Common myeloid progenitor, CD34-positive (primary cell): Measurements from ENCODE around the gene ZNF200.
"Not testable (repeated sequence)": the region's sequence is repeated elsewhere in the genome, so short reads cannot be mapped to it uniquely, and the experiment has no call there.

Source experiments
- CTCF ChIA-PET: fragments of 350-600 bp; sonication (Branson Sonifier 250); formaldehyde crosslinking; loops from one replicate; lab custom pipeline; 2021; ENCODE audit warnings: antibody characterized with exemption; lab: Charles Lee
- POLR2A ChIA-PET: fragments of 350-600 bp; sonication (Branson Sonifier 250); formaldehyde crosslinking; loops from one replicate; lab custom pipeline; 2021; ENCODE audit warnings: antibody characterized with exemption; lab: Charles Lee
- DNase-seq, 3 donors: peaks; one replicate each; pipeline versions ENCODE4 v3.0.0 to v3.0.0-alpha.2; 2013
- H3K27ac ChIP-seq, 2 experiments: 1 replicate in 1 of 2; 2 replicates in 1 of 2; pipeline ENCODE4 v1.7.0; 2013; ENCODE audit warnings: inconsistent platforms in 2 of 2, low read length in 2 of 2, mild to moderate bottlenecking in 2 of 2, low read depth in 1 of 2, moderate library complexity in 1 of 2; ENCODE audit not compliant: severe bottlenecking in 2 of 2, insufficient read depth in 1 of 2, poor library complexity in 1 of 2
- H3K27me3 ChIP-seq, 5 experiments: replicated peaks in 2 of 5; 1 replicate in 3 of 5; 2 replicates in 2 of 5; pipeline versions ENCODE4 v1.6.1 to v1.7.0; 2013; ENCODE audit warnings: low read length in 4 of 5, mild to moderate bottlenecking in 2 of 5, moderate library complexity in 2 of 5, inconsistent platforms in 1 of 5; ENCODE audit not compliant: insufficient read depth in 5 of 5, control insufficient read depth in 4 of 5
- H3K36me3 ChIP-seq, 4 experiments: 1 replicate in 2 of 4; 2 replicates in 2 of 4; pipeline versions ENCODE4 v1.6.1 to v1.7.0; 2013; ENCODE audit warnings: low read length in 3 of 4, control low read depth in 1 of 4, mild to moderate bottlenecking in 1 of 4; ENCODE audit not compliant: control insufficient read depth in 4 of 4, insufficient read depth in 4 of 4
- H3K4me1 ChIP-seq, 4 experiments: 1 replicate in 3 of 4; 2 replicates in 1 of 4; pipeline versions ENCODE4 v1.6.1 to v1.7.1; 2013; ENCODE audit warnings: low read length in 3 of 4, mild to moderate bottlenecking in 3 of 4, control low read depth in 1 of 4, inconsistent platforms in 1 of 4, moderate library complexity in 1 of 4; ENCODE audit not compliant: control insufficient read depth in 4 of 4, insufficient read depth in 4 of 4; ENCODE audit errors: control extremely low read depth in 1 of 4
- H3K4me3 ChIP-seq, 7 experiments: 1 replicate in 4 of 7; 2 replicates in 3 of 7; pipeline versions ENCODE4 v1.5.1 to v1.7.0; 2013; ENCODE audit warnings: mild to moderate bottlenecking in 7 of 7, low read length in 6 of 7, moderate library complexity in 6 of 7, inconsistent platforms in 2 of 7, low read depth in 2 of 7, control low read depth in 1 of 7; ENCODE audit not compliant: insufficient read depth in 4 of 7, control insufficient read depth in 1 of 7; ENCODE audit errors: extremely low read depth in 1 of 7
- H3K9me3 ChIP-seq, 5 experiments: 1 replicate in 4 of 5; 2 replicates in 1 of 5; pipeline versions ENCODE4 v1.6.1 to v1.7.1; 2013; ENCODE audit warnings: low read length in 4 of 5, mild to moderate bottlenecking in 2 of 5, inconsistent platforms in 1 of 5, low read depth in 1 of 5, moderate library complexity in 1 of 5; ENCODE audit not compliant: control insufficient read depth in 4 of 5, insufficient read depth in 2 of 5; ENCODE audit errors: control extremely low read depth in 1 of 5
- whole genome bisulfite sequencing: methylation state at CpG from one replicate; pipeline ENCODE4 v1.1.5; 2013; ENCODE audit not compliant: insufficient coverage; 5-methylcytosine and 5-hydroxymethylcytosine counted together

ZNF200 gene

GRCh38 chr16:3187798-3188674 lies 46.9 kb downstream of the ZNF200 start, which contains the start of gene OR1F1:
Gene OR1F1 (plus strand): TSS chr16:3188204.
- peaks cover 0 to 13% (median 7%) of the 10 kb centered on the region in 5 experiments for H3K9me3 ChIP-seq
- no peak within 1 kb of the TSS for H3K27ac ChIP-seq
- CTCF ChIA-PET: interaction anchor here (1.2 to 1.3 kb wide), 2 partner anchors 13 to 16 kb away, joined by 3 read pairs; no protein-coding TSS in a partner anchor
- peaks cover 0 to 98% (median 60%) of the 10 kb centered on the region in 5 experiments for H3K27me3 ChIP-seq
- H3K4me1 ChIP-seq: peaks cover 0 to 41% (median 25%) of the 10 kb centered on the region in 4 experiments
- peak; percentile 42 to 73 (median 62) for DNase-seq
- POLR2A ChIA-PET: interaction anchor here (0.7 kb wide), 1 partner anchor 27 kb away, joined by 3 read pairs; no protein-coding TSS in a partner anchor
- 2% methylated on average over 22 of the region's 51 CpGs for WGBS
- H3K36me3 ChIP-seq: no peaks in the 10 kb centered on the region
- peak within 1 kb of the TSS in 5 of 7 experiments; percentile 15 to 64 (median 48) for H3K4me3 ChIP-seq

DNA sequence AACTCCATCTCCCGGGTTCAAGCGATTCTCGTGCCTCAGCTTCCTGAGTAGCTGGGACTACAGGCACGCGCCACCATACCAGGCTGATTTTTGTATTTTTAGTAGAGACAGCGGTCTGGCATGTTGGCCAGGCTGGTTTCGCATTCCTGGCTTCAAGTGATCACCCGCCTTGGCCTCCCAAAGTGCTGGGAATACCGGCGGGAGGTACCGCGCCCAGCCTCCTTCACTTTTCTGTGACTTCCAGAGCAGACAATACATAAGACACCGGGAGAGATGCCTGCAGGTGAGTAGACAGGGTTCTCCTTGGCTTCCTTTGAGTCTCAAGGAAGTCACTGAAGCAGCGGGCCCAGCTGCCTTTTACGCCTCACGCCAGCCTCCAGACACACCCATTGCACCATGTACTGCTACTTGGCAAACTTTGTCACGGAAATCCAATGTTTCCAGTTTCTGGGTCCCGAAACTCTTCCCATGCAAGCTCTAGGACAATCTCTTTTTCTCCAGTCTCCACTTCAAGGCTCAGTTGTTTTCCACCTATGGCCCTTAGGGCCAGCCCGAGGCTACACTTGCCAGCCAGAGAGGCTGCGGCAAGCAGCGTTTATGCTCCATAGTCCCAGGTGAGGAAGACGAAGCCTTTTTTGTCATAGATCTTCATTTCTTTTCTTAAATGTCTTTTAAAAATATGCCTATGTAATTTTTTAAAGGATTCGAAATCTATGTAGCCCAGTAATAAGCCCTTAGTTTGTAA lies 47.8 kb downstream of the ZNF200 start:
- Histone ChIP-seq H3K4me1 (peaks cover 0 to 49% (median 32%) of the 10 kb centered on the region in 4 experiments), H3K9me3 (peaks cover 0 to 6% (median 0%) of the 10 kb centered on the region in 5 experiments), H3K27me3 (peaks cover 0 to 98% (median 60%) of the 10 kb centered on the region in 5 experiments), H3K27ac (no peak overlapping the region), H3K4me3 (no peak overlapping the region), H3K36me3 (no peaks in the 10 kb centered on the region)
- 82% methylated on average over 16 of the region's 23 CpGs for WGBS
- CTCF ChIA-PET: interaction anchor here (1.2 kb wide), 1 partner anchor 15 kb away, joined by 3 read pairs; no protein-coding TSS in a partner anchor
- no peak for DNase-seq
- POLR2A ChIA-PET: no interaction called here

DNA sequence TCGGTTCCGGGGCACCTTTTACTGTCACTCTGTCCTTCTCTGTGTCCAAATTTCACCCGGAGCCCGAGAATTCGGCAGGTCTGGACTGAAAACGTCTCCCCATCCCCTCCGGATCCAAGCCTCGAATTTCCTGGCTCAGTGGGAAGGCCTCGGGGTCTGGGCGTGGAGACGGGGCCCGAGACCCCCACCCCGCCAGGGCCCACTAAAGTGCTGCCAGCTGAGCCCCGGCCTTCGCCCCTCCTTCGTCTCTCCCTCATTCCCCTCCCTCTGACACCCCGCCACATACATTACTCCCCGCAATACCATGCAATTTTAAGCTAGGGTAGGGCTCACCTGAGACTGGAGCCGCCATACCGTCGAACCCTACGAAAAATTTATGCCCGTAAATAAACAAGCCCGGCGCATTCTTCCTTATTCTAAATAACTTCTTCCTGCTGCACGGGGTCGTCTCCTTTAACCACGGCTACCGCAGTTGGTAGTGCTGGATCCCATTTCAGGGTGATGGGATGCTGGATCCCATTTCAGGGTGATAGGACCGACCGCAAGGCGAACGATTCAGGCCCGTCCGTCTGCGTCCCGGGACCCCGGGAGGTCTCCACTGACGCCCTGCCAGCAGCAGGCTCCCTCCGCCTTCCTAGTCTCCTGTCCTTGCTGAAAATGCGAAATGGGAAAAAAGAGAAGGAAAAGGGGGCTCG lies 51.4 kb downstream of the ZNF200 start:
- Histone ChIP-seq H3K27me3 (peaks cover 7 to 98% (median 38%) of the 10 kb centered on the region in 5 experiments), H3K27ac (no peak overlapping the region), H3K9me3 (no peaks in the 10 kb centered on the region), H3K4me1 (peaks cover 0 to 22% (median 21%) of the 10 kb centered on the region in 4 experiments), H3K4me3 (peak overlapping the region in 6 of 7 experiments; percentile 23 to 66 (median 52)), H3K36me3 (no peaks in the 10 kb centered on the region)
- DNase-seq: no peak
- POLR2A ChIA-PET: interaction anchor here (0.6 kb wide), 1 partner anchor 59 kb away, joined by 3 read pairs; no protein-coding TSS in a partner anchor
- 4% methylated on average over 31 of the region's 42 CpGs for WGBS
- CTCF ChIA-PET: interaction anchor here (0.6 to 2.1 kb wide), 2 partner anchors 18 to 125 kb away, joined by 3 to 7 read pairs; no protein-coding TSS in a partner anchor

- H3K4me3 ChIP-seq: peak overlapping the region in 6 of 7 experiments; percentile 23 to 66 (median 52)
- DNase-seq: peak in 2 of 3 donors; percentile 37 to 47
- peaks cover 7 to 97% (median 38%) of the 10 kb centered on the region in 5 experiments for H3K27me3 ChIP-seq
- CTCF ChIA-PET: interaction anchor here (0.6 to 2.1 kb wide), 2 partner anchors 17 to 124 kb away, joined by 3 to 7 read pairs; no protein-coding TSS in a partner anchor
- H3K9me3 ChIP-seq: no peaks in the 10 kb centered on the region
- POLR2A ChIA-PET: interaction anchor here (0.6 kb wide), 1 partner anchor 58 kb away, joined by 3 read pairs; no protein-coding TSS in a partner anchor
- no peak overlapping the region for H3K27ac ChIP-seq
- H3K4me1 ChIP-seq: peaks cover 0 to 16% (median 15%) of the 10 kb centered on the region in 4 experiments
- H3K36me3 ChIP-seq: no peaks in the 10 kb centered on the region
- WGBS: 1% methylated on average over 53 of the region's 72 CpGs
These were observed 52.1 kb downstream of the ZNF200 start for GRCh38 chr16:3182608-3183444.

DNA sequence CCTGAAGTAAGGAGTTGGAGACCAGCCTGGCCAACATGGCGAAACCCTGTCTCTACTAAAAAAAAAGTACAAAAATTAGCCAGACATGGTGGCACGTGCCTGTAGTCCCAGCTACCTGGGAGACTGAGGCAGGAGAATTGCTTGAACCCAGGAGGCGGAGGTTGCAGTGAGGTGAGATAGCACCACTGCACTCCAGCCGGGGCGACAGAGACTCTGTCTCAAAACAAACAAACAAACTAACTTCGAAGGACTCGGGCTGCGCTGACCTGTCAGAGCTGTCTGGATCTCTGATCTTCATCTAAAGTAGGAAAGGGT lies 52.7 kb downstream of the ZNF200 start:
- POLR2A ChIA-PET, DNase-seq: not testable (repeated sequence)
- peaks cover 7 to 98% (median 39%) of the 10 kb centered on the region in 5 experiments for H3K27me3 ChIP-seq

More for the DNA sequence above, 52.7 kb downstream of the ZNF200 start:
- H3K4me1 ChIP-seq: peaks cover 0 to 16% (median 15%) of the 10 kb centered on the region in 4 experiments
- H3K36me3 ChIP-seq, H3K9me3 ChIP-seq, H3K27ac ChIP-seq, CTCF ChIA-PET: not testable (repeated sequence)
- 41% methylated on average over 4 of the region's 8 CpGs for WGBS
- H3K4me3 ChIP-seq: peak overlapping the region in 2 of 7 experiments; percentile 46 to 57
